Panc1 (cell line): ENCODE measurements around the gene PSKH1. TPM values are rescaled to one million over a fixed set of nuclear protein-coding genes. Genes with fewer than 3 reads are reported as not detected.

ENCODE experiments used
- ATAC-seq: fragments of 200-7000 bp; cut with Tn5 transposase; 2 replicates; pipeline ENCODE4 v1.9.1; 2020; ENCODE audit warnings: mild to moderate bottlenecking, moderate library complexity
- BruUV-seq: library from RNA; stranded (reverse); fragments of 400-500 nt; replicated peaks from 2 replicates; lab custom pipeline; 2021; lab: Mats Ljungman, UMichigan
- CTCF ChIA-PET: fragments of 300-600 bp; sonication (Branson Sonifier 250); formaldehyde crosslinking; loops from one replicate; lab custom pipeline; 2022; ENCODE audit warnings: antibody characterized with exemption; lab: Charles Lee
- POLR2A ChIA-PET: fragments of 300-600 bp; sonication (Branson Sonifier 250); formaldehyde crosslinking; loops from one replicate; lab custom pipeline; 2022; ENCODE audit warnings: antibody characterized with exemption; lab: Charles Lee
- DNase-seq: peaks from one replicate; pipeline ENCODE4 v3.0.0-alpha.2; 2010; ENCODE audit warnings: low read depth, low spot score
- H3K27ac ChIP-seq: 2 replicates; pipeline ENCODE4 v1.5.1; 2011; ENCODE audit warnings: mild to moderate bottlenecking, low read length, inconsistent platforms
- H3K27me3 ChIP-seq: fragments of 200-500 bp; sonication (Bioruptor generic); 2 replicates; pipeline ENCODE4 v1.6.0; 2014; ENCODE audit warnings: low read length, inconsistent platforms; ENCODE audit not compliant: control insufficient read depth, insufficient read depth
- H3K36me3 ChIP-seq: fragments of 200-500 bp; sonication (Bioruptor generic); 2 replicates; pipeline ENCODE4 v1.5.1; 2014; ENCODE audit warnings: inconsistent platforms, mild to moderate bottlenecking, low read length, moderate library complexity; ENCODE audit not compliant: control insufficient read depth, insufficient read depth
- H3K4me1 ChIP-seq: 2 replicates; pipeline ENCODE4 v1.5.1; 2011; ENCODE audit warnings: inconsistent platforms, mild to moderate bottlenecking, low read length, moderate library complexity; ENCODE audit not compliant: control insufficient read depth, insufficient read depth
- H3K4me3 ChIP-seq, 2 experiments: 2 replicates each; pipeline ENCODE4 v1.5.1; 2011 to 2012; ENCODE audit warnings: low read depth in 2 of 2, low read length in 2 of 2, mild to moderate bottlenecking in 2 of 2, inconsistent platforms in 1 of 2, moderate library complexity in 1 of 2
- H3K9me3 ChIP-seq: fragments of 200-500 bp; sonication (Bioruptor generic); 2 replicates; pipeline ENCODE4 v1.5.1; 2014; ENCODE audit warnings: low read depth, mild to moderate bottlenecking, inconsistent platforms, low read length, moderate library complexity; ENCODE audit not compliant: control insufficient read depth, insufficient read depth
- POLR2AphosphoS5 ChIP-seq: IDR thresholded peaks from 2 replicates; pipeline ENCODE4 v1.6.1; 2012; ENCODE audit warnings: mild to moderate bottlenecking, low read depth, low read length, moderate library complexity
- SIN3A ChIP-seq: IDR thresholded peaks from 2 replicates; pipeline ENCODE4 v1.6.1; 2012; ENCODE audit warnings: low read depth, mild to moderate bottlenecking, low read length, moderate library complexity, borderline replicate concordance; ENCODE audit not compliant: insufficient read depth
- TCF7L2 ChIP-seq: IDR thresholded peaks from 2 replicates; pipeline ENCODE4 v1.6.1; 2011; ENCODE audit warnings: mild to moderate bottlenecking, low read depth, low read length, inconsistent platforms
- in situ Hi-C: cut with HindIII; loops from 2 replicates; pipeline ENCODE4 v1.10.0; 2016; ENCODE audit warnings: low sequenced_read_pairs, low pct_unique_long_range_greater_than_20kb
- intact Hi-C: fragments of 100-400 bp; cut with micrococcal nuclease; formaldehyde crosslinking; loops from one replicate; pipeline ENCODE4 v1.10.0; 2022; ENCODE audit not compliant: unreplicated experiment
- total RNA-seq: library from RNA; stranded (reverse); gene quantifications from one replicate; pipeline ENCODE4 v1.2.1, GENCODE V29; 2021; ENCODE audit not compliant: unreplicated experiment
- TF ChIP-seq, protein P1 (sequence below), 2 experiments: IDR thresholded peaks; 2 replicates each; pipeline ENCODE4 v1.6.1; 2011 to 2012; ENCODE audit warnings: low read depth in 2 of 2, control low read depth in 1 of 2, low read length in 1 of 2, mild to moderate bottlenecking in 1 of 2, moderate library complexity in 1 of 2; ENCODE audit not compliant: insufficient read depth in 1 of 2
- TF ChIP-seq, protein P2 (sequence below): fragments of 450-650 bp; IDR thresholded peaks from 2 replicates; pipeline ENCODE4 v1.5.1; 2017; ENCODE audit warnings: mild to moderate bottlenecking

Gene PSKH1
- total RNA-seq, 1 experiment from 2014 or later = 17.8 TPM

DNA sequence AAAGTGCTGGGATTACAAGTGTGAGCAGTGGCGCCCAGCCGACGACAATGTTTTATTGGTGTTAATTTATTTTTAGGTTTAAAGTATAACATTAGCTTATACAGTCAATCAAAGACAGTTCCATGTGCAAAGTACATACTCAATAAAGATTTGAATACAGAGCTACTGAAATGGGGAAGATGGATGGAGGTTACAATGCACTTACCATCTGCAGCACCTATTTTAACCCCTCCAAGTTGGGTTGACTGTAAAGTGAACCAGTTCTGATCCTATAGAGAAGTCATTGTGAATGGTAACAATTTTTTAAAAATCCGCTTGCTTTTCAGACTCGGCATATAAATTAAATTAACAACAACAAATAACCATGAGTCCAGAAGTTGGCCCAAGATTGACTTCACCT, 679 bp upstream of the PSKH1 start:
- no peaks in the 10 kb centered on the region for H3K27me3 ChIP-seq
- in situ Hi-C loops (no loop called here), intact Hi-C loops (no loop called here)
- ChIA-PET CTCF (no interaction called here), POLR2A (no interaction called here)
- no peak for DNase-seq
- peak overlapping the region; percentile 67 for H3K27ac ChIP-seq
- H3K4me1 ChIP-seq = no peaks in the 10 kb centered on the region
- ATAC-seq = no peak
- peak overlapping the region; percentile 63 to 83 for H3K4me3 ChIP-seq
- no TSS peak for BruUV-seq
- no peaks in the 10 kb centered on the region for H3K9me3 ChIP-seq
- H3K36me3 ChIP-seq = no peaks in the 10 kb centered on the region; the same call in 1 of the 2 replicates
- TF ChIP-seq POLR2AphosphoS5 (no peak), SIN3A (no peak), TCF7L2 (no peak)
- TF ChIP-seq, protein P1, sequence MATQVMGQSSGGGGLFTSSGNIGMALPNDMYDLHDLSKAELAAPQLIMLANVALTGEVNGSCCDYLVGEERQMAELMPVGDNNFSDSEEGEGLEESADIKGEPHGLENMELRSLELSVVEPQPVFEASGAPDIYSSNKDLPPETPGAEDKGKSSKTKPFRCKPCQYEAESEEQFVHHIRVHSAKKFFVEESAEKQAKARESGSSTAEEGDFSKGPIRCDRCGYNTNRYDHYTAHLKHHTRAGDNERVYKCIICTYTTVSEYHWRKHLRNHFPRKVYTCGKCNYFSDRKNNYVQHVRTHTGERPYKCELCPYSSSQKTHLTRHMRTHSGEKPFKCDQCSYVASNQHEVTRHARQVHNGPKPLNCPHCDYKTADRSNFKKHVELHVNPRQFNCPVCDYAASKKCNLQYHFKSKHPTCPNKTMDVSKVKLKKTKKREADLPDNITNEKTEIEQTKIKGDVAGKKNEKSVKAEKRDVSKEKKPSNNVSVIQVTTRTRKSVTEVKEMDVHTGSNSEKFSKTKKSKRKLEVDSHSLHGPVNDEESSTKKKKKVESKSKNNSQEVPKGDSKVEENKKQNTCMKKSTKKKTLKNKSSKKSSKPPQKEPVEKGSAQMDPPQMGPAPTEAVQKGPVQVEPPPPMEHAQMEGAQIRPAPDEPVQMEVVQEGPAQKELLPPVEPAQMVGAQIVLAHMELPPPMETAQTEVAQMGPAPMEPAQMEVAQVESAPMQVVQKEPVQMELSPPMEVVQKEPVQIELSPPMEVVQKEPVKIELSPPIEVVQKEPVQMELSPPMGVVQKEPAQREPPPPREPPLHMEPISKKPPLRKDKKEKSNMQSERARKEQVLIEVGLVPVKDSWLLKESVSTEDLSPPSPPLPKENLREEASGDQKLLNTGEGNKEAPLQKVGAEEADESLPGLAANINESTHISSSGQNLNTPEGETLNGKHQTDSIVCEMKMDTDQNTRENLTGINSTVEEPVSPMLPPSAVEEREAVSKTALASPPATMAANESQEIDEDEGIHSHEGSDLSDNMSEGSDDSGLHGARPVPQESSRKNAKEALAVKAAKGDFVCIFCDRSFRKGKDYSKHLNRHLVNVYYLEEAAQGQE (IDR thresholded peaks at IDR 0.05; ENCODE audit: insufficient read depth in 1 of 2, low read depth in 2 of 2, low read length in 1 of 2) = no peak
- TF ChIP-seq, protein P2, sequence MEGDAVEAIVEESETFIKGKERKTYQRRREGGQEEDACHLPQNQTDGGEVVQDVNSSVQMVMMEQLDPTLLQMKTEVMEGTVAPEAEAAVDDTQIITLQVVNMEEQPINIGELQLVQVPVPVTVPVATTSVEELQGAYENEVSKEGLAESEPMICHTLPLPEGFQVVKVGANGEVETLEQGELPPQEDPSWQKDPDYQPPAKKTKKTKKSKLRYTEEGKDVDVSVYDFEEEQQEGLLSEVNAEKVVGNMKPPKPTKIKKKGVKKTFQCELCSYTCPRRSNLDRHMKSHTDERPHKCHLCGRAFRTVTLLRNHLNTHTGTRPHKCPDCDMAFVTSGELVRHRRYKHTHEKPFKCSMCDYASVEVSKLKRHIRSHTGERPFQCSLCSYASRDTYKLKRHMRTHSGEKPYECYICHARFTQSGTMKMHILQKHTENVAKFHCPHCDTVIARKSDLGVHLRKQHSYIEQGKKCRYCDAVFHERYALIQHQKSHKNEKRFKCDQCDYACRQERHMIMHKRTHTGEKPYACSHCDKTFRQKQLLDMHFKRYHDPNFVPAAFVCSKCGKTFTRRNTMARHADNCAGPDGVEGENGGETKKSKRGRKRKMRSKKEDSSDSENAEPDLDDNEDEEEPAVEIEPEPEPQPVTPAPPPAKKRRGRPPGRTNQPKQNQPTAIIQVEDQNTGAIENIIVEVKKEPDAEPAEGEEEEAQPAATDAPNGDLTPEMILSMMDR = no peak

- Histone ChIP-seq H3K27ac (peak overlapping the region; percentile 86), H3K36me3 (no peaks in the 10 kb centered on the region; the same call in 1 of the 2 replicates), H3K9me3 (no peaks in the 10 kb centered on the region), H3K4me3 (peak overlapping the region; percentile 80 to 83), H3K4me1 (no peaks in the 10 kb centered on the region), H3K27me3 (no peaks in the 10 kb centered on the region)
- ATAC-seq (no peak), DNase-seq (no peak)
- BruUV-seq = TSS peak; percentile 76
- ChIA-PET POLR2A (no interaction called here), CTCF (no interaction called here)
- in situ Hi-C loops = no loop called here
- no peak for TF ChIP-seq POLR2AphosphoS5
- TF ChIP-seq, protein P2 = no peak
- TF ChIP-seq TCF7L2 = no peak
- TF ChIP-seq, protein P1 (IDR thresholded peaks at IDR 0.05; ENCODE audit: insufficient read depth in 1 of 2, low read depth in 2 of 2, low read length in 1 of 2) = no peak
- no peak for TF ChIP-seq SIN3A
- intact Hi-C loops = no loop called here
These were observed 817 bp downstream of the PSKH1 start for GRCh38 chr16:67893743-67894399.
